ENCODE measurements around the gene HOMER1.

The HOMER1 gene

DNA sequence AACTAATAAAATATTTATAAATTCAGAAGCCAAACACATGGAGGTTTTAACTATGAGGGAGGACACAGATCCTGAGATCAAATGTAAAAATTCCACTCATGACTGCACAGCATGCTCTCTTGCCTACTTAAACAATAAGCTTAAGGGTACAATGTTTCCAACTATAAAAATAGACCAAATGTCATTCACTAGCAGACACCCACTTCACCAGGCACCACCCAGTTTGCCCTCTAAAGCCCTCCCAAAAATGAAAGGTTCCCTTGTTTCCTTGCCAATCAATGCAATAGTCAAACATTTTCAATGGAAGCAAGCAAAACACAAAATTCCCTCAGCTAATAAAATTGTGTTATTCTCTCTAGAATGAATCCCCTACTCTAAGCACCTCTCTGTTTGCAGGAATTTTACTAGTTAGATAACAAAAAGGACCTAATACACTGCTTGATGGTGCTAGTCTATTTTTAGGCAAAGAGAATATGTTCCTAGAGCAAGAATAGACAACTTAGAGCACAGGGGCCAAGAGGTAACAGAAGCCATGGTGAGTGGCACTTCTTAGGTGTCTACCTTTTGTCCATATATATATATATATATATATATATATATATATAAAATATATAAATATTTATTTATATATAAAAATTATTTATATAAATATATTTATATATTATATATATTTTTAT is 135.3 kb downstream of the HOMER1 start:
- no peak overlapping the region for H3K4me3 ChIP-seq (ENCODE audit: low read length)
- no peaks in the 10 kb centered on the region for H3K79me2 ChIP-seq (ENCODE audit: low read length)
- no peak overlapping the region for H3K4me2 ChIP-seq (ENCODE audit: low read length)
- H4K20me1 ChIP-seq (ENCODE audit: insufficient read depth, low read length): no peaks in the 10 kb centered on the region
- TF ChIP-seq EZH2phosphoT487 (IDR thresholded peaks at IDR 0.05; ENCODE audit: low read depth): no peak
- TF ChIP-seq, protein P1, sequence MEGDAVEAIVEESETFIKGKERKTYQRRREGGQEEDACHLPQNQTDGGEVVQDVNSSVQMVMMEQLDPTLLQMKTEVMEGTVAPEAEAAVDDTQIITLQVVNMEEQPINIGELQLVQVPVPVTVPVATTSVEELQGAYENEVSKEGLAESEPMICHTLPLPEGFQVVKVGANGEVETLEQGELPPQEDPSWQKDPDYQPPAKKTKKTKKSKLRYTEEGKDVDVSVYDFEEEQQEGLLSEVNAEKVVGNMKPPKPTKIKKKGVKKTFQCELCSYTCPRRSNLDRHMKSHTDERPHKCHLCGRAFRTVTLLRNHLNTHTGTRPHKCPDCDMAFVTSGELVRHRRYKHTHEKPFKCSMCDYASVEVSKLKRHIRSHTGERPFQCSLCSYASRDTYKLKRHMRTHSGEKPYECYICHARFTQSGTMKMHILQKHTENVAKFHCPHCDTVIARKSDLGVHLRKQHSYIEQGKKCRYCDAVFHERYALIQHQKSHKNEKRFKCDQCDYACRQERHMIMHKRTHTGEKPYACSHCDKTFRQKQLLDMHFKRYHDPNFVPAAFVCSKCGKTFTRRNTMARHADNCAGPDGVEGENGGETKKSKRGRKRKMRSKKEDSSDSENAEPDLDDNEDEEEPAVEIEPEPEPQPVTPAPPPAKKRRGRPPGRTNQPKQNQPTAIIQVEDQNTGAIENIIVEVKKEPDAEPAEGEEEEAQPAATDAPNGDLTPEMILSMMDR (IDR thresholded peaks at IDR 0.05; ENCODE audit: low read depth, low read length): no peak
- H3K27me3 ChIP-seq (ENCODE audit: low read depth, low read length): no peaks in the 10 kb centered on the region
- H3K9me3 ChIP-seq (ENCODE audit: insufficient read depth, low read length): peaks cover 11% of the 10 kb centered on the region; the same call in 1 of the 2 replicates
- H3K27ac ChIP-seq (ENCODE audit: low read length): no peak overlapping the region
- H3K9ac ChIP-seq (ENCODE audit: low read length): no peak overlapping the region
- H3K36me3 ChIP-seq (replicated peaks; ENCODE audit: low read depth, low read length): peaks cover 8% of the 10 kb centered on the region
- no peaks in the 10 kb centered on the region for H3K4me1 ChIP-seq (ENCODE audit: low read length)
- H2AFZ ChIP-seq (ENCODE audit: low read depth, low read length): no peak overlapping the region

- Histone ChIP-seq H3K4me1 (ENCODE audit: low read length) (no peaks in the 10 kb centered on the region), H3K36me3 (replicated peaks; ENCODE audit: low read depth, low read length) (no peaks in the 10 kb centered on the region), H3K4me3 (ENCODE audit: low read length) (no peak overlapping the region), H2AFZ (ENCODE audit: low read depth, low read length) (no peak overlapping the region), H3K27me3 (ENCODE audit: low read depth, low read length) (no peaks in the 10 kb centered on the region), H3K27ac (ENCODE audit: low read length) (no peak overlapping the region), H3K4me2 (ENCODE audit: low read length) (no peak overlapping the region), H3K79me2 (ENCODE audit: low read length) (no peaks in the 10 kb centered on the region), H3K9me3 (ENCODE audit: insufficient read depth, low read length) (no peaks in the 10 kb centered on the region), H4K20me1 (ENCODE audit: insufficient read depth, low read length) (no peaks in the 10 kb centered on the region), H3K9ac (ENCODE audit: low read length) (no peak overlapping the region)
- no peak for TF ChIP-seq EZH2phosphoT487 (IDR thresholded peaks at IDR 0.05; ENCODE audit: low read depth)
- TF ChIP-seq, protein P1 (IDR thresholded peaks at IDR 0.05; ENCODE audit: low read depth, low read length): no peak
Observed at GRCh38 chr5:79357398-79357797, 156.5 kb downstream of the HOMER1 start.

DNA sequence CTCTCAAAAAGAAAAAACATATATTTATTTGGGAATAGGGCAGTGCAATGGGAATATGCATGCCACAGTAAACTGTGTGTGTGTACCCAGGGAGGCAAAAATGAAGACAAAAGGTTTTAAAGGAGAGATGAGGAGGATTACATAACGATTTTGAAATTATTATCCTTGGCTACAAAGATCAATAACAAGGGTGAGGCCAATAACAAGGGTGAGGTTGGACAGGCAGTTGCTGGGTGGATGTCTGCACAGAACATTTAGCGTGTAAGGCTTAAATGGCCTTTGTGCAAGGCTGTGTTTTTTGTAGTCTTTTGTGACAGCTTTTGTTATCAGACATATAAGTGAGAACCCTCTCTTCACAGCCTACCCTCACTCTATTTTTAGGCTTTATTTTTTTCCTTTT is 164.1 kb downstream of the HOMER1 start:
- no peak overlapping the region for H2AFZ ChIP-seq (ENCODE audit: low read depth, low read length)
- H3K4me2 ChIP-seq (ENCODE audit: low read length): no peak overlapping the region
- no peaks in the 10 kb centered on the region for H3K36me3 ChIP-seq (replicated peaks; ENCODE audit: low read depth, low read length)
- no peaks in the 10 kb centered on the region for H3K9me3 ChIP-seq (ENCODE audit: insufficient read depth, low read length)
- H3K27me3 ChIP-seq (ENCODE audit: low read depth, low read length): no peaks in the 10 kb centered on the region
- no peaks in the 10 kb centered on the region for H3K4me1 ChIP-seq (ENCODE audit: low read length)
- H3K79me2 ChIP-seq (ENCODE audit: low read length): no peaks in the 10 kb centered on the region
- no peak overlapping the region for H3K4me3 ChIP-seq (ENCODE audit: low read length)
- no peaks in the 10 kb centered on the region for H4K20me1 ChIP-seq (ENCODE audit: insufficient read depth, low read length)
- TF ChIP-seq, protein P1 (IDR thresholded peaks at IDR 0.05; ENCODE audit: low read depth, low read length): no peak
- TF ChIP-seq EZH2phosphoT487 (IDR thresholded peaks at IDR 0.05; ENCODE audit: low read depth): no peak
- H3K27ac ChIP-seq (ENCODE audit: low read length): no peak overlapping the region
- H3K9ac ChIP-seq (ENCODE audit: low read length): no peak overlapping the region

DNA sequence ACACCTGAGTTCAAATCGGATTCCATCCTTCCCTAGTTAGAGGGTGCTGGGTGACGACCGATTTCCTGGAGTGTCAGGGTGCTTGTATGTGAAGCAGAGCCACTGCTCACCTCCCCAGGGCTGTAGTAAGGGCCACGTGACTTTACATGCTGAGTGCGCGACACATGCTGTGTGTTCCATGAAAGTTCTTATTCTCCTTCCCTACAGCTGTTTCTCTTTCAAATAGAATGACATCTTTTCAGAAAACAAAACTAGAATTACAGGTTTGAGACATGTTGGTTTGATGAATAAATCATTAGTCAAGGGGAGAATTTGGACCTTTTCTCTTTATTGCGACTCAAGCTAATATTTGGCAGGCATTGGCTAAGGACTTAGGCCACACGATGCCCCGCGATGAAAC is 164.9 kb downstream of the HOMER1 start:
- Histone ChIP-seq H4K20me1 (ENCODE audit: insufficient read depth, low read length) (no peaks in the 10 kb centered on the region), H3K4me3 (ENCODE audit: low read length) (no peak overlapping the region), H2AFZ (ENCODE audit: low read depth, low read length) (no peak overlapping the region), H3K27me3 (ENCODE audit: low read depth, low read length) (no peaks in the 10 kb centered on the region), H3K9ac (ENCODE audit: low read length) (no peak overlapping the region), H3K4me2 (ENCODE audit: low read length) (no peak overlapping the region), H3K36me3 (replicated peaks; ENCODE audit: low read depth, low read length) (no peaks in the 10 kb centered on the region), H3K27ac (ENCODE audit: low read length) (no peak overlapping the region), H3K9me3 (ENCODE audit: insufficient read depth, low read length) (no peaks in the 10 kb centered on the region), H3K79me2 (ENCODE audit: low read length) (no peaks in the 10 kb centered on the region), H3K4me1 (ENCODE audit: low read length) (no peaks in the 10 kb centered on the region)
- no peak for TF ChIP-seq EZH2phosphoT487 (IDR thresholded peaks at IDR 0.05; ENCODE audit: low read depth)
- TF ChIP-seq, protein P1 (IDR thresholded peaks at IDR 0.05; ENCODE audit: low read depth, low read length): no peak

Data from OCI-LY3 (cell line).